ENCODE results near the gene PEX11G.

The PEX11G gene

GRCh38 chr19:7521551-7522071 lies 32.8 kb upstream of the PEX11G start:
- no peak for DNase-seq (ENCODE audit: low read depth in 2 of 2)

- no peak for DNase-seq (ENCODE audit: low read depth in 2 of 2)
These were observed 31.6 kb upstream of the PEX11G start for GRCh38 chr19:7520131-7521051.

- no peak for DNase-seq (ENCODE audit: low read depth in 2 of 2)
These were observed 30.7 kb upstream of the PEX11G start for GRCh38 chr19:7519361-7520130.

- no peak for DNase-seq (ENCODE audit: low read depth in 2 of 2)
These were observed 28.0 kb upstream of the PEX11G start for GRCh38 chr19:7516878-7517277.

- DNase-seq (ENCODE audit: low read depth in 2 of 2), result no peak
These were observed 27.5 kb upstream of the PEX11G start for GRCh38 chr19:7516333-7516732.

GRCh38 chr19:7515645-7516151 lies 26.9 kb upstream of the PEX11G start, which contains the start of gene ZNF358:
TSS of gene ZNF358 (plus strand) at chr19:7516103. CDS start at chr19:7519243, 3,140 bp downstream.
- peak in 1 of 2 donors; percentile 46 for DNase-seq (ENCODE audit: low read depth in 2 of 2)

GRCh38 chr19:7515110-7515644 lies 26.3 kb upstream of the PEX11G start:
- DNase-seq (ENCODE audit: low read depth in 2 of 2), result no peak

- DNase-seq (ENCODE audit: low read depth in 2 of 2), result no peak
These were observed 25.2 kb upstream of the PEX11G start for GRCh38 chr19:7513809-7514642.

GRCh38 chr19:7512400-7512851 lies 23.6 kb upstream of the PEX11G start:
- DNase-seq (ENCODE audit: low read depth in 2 of 2), result no peak

GRCh38 chr19:7509625-7510024 lies 20.8 kb upstream of the PEX11G start:
- DNase-seq (ENCODE audit: low read depth in 2 of 2), result no peak

GRCh38 chr19:7507884-7508283 lies 19.0 kb upstream of the PEX11G start:
- no peak for DNase-seq (ENCODE audit: low read depth in 2 of 2)

- no peak for DNase-seq (ENCODE audit: low read depth in 2 of 2)
These were observed 17.8 kb upstream of the PEX11G start for GRCh38 chr19:7506385-7507328.

GRCh38 chr19:7505682-7506384 lies 17.0 kb upstream of the PEX11G start:
- no peak for DNase-seq (ENCODE audit: low read depth in 2 of 2)

GRCh38 chr19:7505288-7505681 lies 16.4 kb upstream of the PEX11G start:
- no peak for DNase-seq (ENCODE audit: low read depth in 2 of 2)

GRCh38 chr19:7504684-7505083 lies 15.8 kb upstream of the PEX11G start:
- DNase-seq (ENCODE audit: low read depth in 2 of 2), result no peak

- DNase-seq (ENCODE audit: low read depth in 2 of 2), result no peak
These were observed 13.7 kb upstream of the PEX11G start for GRCh38 chr19:7502552-7502951.

GRCh38 chr19:7500811-7501450 lies 12.1 kb upstream of the PEX11G start:
- DNase-seq (ENCODE audit: low read depth in 2 of 2), result peak in 1 of 2 donors; percentile 43

GRCh38 chr19:7497292-7497691 lies 8.5 kb upstream of the PEX11G start:
- DNase-seq (ENCODE audit: low read depth in 2 of 2), result no peak

Data from stimulated activated CD4-positive, alpha-beta T cell treated with anti-CD3 and anti-CD28 coated beads, Interleukin-1b, Interleukin-23, amount 100 ng/mL, for 4 hours (primary cell).